B cell (primary cell): ENCODE results near the gene A1CF.

ENCODE experiments used
- EZH2 ChIP-seq: IDR thresholded peaks from 2 replicates; pipeline ENCODE4 v1.6.1; 2012; ENCODE audit warnings: borderline replicate concordance, low read depth, mild to moderate bottlenecking, moderate library complexity, low read length; ENCODE audit not compliant: insufficient read depth, poor library complexity, severe bottlenecking
- TF ChIP-seq, protein P1 (sequence below): fragments of 200-600 bp; IDR thresholded peaks from one replicate; pipeline ENCODE4 v1.8.0; 2022; ENCODE audit warnings: antibody characterized with exemption, mild to moderate bottlenecking

DNA sequence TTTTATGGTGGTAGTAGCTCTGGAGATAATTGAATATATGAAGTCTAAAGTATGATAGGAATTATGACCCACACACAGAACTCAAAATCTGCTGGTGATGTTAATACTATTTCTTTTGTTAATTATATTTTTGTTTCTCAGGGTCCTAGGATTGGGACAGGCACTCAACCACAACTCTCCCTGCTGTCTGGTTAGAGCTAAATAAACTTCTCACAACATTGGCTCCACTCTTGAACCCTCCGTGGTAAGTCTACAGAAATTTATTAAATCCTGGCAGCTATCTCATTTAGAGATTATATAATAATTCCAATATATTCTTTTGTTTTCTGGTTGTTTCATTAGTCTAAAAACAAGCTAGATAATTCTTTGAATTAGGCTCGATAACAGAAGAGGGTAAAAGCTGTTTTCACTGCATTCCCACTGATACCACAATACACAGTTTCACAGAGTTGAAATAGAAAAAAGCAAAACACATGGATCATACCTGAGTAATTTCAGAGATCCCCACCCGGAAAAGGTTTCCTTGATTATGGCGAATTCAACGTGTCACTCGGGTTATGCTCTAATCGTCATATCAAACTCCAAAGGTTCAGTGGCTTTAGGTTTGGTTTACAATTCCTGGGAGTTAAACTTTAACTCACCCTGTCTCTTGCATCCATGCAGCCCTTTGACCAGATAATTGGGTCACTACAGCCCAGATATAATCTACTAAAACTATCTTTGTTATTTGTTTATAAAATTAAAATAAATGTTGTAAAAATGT is at the start of gene A1CF:
- TF ChIP-seq, protein P1, sequence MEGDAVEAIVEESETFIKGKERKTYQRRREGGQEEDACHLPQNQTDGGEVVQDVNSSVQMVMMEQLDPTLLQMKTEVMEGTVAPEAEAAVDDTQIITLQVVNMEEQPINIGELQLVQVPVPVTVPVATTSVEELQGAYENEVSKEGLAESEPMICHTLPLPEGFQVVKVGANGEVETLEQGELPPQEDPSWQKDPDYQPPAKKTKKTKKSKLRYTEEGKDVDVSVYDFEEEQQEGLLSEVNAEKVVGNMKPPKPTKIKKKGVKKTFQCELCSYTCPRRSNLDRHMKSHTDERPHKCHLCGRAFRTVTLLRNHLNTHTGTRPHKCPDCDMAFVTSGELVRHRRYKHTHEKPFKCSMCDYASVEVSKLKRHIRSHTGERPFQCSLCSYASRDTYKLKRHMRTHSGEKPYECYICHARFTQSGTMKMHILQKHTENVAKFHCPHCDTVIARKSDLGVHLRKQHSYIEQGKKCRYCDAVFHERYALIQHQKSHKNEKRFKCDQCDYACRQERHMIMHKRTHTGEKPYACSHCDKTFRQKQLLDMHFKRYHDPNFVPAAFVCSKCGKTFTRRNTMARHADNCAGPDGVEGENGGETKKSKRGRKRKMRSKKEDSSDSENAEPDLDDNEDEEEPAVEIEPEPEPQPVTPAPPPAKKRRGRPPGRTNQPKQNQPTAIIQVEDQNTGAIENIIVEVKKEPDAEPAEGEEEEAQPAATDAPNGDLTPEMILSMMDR = no peak
- no peak for TF ChIP-seq EZH2
